Activated T-helper 9 cell treated with anti-CD3 and anti-CD28 coated beads, Interleukin-2, amount 50 U/mL, for 16 hours (primary cell): ENCODE data around the gene ALOX5AP.
"Not testable (repeated sequence)": the region's sequence is repeated elsewhere in the genome, so short reads cannot be mapped to it uniquely, and the experiment has no call there.

Experiments used
- DNase-seq: peaks from one replicate; pipeline ENCODE4 v3.0.0-alpha.2; 2020; ENCODE audit warnings: low read depth

Gene ALOX5AP

DNA sequence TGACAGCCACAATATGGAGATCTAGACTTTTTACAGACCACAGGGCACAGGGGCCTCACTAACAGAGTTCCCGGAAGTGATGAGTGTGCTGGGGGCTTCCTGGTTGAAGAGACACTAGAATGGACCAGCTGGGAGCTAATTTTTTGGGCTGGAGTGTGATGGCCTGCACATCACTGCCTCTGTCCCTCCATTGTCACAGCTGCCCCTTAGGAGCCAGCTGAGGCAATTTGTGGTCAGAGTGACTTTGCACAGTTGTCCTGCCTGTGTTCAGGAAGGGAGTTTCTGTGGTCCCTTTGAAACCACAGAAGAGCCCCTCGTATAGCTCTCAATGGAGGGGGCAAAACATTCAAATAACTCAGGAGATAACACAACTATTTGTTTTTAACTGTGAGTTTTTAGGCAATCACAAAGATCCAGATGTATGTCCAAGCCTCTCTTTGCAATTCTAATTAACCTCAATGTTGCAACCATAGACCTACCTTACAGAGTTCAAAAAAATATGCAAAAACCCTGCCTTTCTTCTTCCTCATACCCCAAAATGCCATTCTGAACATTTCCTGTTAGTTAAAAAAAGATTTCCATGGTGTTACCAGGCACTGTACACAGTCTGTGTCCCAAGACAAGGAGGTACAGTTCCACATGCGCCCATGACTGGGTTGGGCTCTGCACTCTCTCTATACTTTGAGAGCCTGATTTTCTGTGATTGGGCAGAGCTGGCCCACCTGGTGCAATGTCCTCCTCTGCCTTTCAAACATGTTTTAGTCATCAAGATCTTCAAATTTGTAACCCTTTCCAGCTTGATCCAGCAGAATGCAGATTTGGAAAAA is 2.4 kb downstream of the ALOX5AP start:
- DNase-seq: no peak

DNA sequence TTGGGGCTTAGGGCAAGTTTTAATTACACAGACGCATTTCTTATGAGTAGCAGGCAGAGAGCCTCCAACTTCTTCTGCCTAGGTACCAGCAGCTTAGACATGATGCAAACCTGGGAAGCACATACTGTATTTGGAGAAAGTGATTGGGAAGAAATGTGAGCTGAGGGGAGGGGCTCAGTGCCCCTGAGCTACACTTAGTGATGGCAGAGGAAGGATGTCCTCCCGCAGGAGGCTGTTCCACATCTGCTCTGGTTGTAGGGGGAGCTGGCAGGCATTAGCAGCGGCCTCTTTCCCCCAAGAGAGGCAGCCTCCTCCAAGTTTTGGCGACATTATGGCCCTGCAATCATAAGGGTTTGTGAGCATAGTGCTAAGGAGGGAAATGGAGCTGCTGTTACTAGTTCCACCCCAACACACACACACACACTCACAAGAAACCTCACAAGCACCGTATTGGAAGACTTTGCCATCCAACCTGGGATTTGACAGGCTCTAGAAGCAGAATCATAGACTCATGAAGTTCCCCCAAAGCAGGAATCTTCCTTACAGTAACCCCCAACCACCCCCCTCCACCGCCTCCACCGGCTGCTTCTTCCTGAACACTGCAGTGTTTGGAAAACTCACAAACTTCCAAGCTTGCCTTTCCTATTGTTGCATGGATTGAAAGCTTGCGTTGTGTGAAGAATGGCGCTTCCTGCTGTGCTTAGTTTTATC is 3.3 kb downstream of the ALOX5AP start:
- no peak for DNase-seq

DNA sequence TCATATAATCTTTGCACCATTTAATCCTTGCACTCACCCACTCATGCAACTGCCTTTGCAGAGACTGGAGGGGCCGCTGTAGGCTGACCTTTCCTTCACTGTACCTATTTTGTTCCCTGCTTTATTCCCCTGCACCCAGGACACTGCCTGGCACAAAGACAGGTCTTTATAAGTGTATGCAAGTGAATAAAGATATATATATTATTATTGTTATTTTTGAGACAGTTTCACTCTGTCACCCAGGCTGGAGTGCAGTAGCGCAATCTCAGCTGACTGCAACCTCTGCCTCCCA is 3.8 kb downstream of the ALOX5AP start:
- DNase-seq: no peak

DNA sequence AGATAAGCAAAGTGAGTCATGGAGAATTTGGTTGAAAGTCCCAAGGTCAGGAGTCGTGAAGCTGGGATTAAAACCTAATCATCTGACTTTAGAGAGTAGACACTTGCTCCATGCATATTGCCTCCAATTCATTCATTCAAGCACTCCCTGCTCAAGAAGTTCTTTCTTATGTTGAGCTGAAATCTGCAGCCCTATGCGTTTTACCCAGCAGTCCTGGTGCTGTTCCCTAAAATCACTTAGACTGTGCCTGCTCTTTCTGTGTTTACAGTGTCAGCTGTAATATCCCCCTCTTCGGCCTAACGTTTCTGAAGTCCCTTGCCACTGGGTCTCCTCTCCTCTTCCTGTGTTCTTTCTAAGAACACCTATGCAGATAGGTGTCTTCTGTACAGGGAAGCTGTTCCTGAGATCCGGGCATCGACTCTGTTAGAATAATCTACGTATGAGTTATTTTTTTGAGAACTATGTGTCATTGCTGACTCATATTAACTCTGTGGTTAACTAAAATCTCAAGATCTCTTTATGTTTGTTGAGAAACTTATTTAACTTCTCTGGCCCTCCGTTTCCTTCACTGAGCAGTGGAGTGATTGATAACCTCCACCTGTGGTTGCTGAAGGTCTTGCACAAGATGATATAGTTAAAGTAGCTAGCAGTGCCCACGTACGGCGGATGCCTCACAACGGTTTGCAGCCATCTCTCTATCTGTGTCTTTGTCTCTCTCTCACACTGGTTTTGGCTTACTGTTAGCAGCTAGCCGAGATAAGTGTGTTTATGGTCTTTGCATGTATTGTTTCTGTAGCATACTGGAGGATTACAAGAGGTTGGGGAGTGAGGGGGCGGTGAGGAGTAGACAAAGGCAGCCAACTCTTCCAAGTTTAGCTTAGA is 4.7 kb downstream of the ALOX5AP start:
- peak; percentile 56 for DNase-seq

DNA sequence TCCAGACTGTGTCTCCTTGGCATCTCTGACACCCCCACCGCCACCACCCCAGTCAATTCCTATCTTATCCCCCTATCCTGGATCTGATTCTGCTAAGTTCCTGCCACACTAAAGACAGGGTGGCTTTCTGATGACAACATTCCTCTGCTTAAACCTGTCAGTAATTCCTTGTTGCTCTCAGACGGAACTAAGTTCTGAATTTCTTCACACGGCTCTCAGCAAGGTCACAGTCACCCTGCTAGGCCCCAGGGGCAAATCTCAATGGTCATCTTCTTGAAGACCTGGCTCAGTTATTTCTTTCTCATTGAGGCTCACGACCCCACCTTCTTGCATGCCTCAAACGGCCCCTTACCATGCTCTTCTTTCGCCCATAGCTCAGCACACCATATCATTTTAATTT is 7.6 kb downstream of the ALOX5AP start:
- DNase-seq: no peak

DNA sequence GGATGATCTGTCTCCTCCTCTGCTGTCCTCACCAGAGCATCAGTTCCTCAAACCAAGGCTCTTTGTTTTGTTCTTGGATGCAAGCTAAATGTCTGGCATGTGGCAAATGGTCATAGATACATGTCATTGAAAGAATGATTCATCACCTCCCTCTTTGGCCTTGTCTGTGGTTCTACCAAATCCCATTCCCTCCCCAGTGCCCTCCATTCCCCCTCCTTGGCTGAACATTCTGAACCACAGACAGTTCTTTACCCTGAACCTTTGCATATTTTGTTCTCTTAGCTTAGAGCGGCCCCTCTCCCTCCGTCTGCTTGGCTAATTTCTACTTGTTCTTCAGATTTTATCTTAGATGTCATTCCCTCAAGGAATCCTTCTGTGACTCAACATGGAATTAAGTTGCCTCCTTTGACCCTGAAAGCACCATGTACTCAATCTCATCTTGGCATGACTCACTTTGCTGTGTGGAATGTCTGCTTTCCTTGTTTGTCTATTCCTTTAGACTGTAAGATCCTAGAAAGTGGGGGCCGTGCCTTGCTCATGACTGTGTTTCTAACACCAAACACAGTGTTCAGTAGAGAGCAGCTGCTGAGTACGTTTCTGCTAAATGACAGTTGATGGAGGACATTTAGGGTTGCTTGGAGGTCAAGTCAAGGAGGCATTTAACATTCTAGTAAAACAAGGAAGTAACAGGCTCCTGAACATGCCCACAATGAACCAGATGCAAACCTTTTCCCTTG is 8.1 kb downstream of the ALOX5AP start:
- no peak for DNase-seq

DNA sequence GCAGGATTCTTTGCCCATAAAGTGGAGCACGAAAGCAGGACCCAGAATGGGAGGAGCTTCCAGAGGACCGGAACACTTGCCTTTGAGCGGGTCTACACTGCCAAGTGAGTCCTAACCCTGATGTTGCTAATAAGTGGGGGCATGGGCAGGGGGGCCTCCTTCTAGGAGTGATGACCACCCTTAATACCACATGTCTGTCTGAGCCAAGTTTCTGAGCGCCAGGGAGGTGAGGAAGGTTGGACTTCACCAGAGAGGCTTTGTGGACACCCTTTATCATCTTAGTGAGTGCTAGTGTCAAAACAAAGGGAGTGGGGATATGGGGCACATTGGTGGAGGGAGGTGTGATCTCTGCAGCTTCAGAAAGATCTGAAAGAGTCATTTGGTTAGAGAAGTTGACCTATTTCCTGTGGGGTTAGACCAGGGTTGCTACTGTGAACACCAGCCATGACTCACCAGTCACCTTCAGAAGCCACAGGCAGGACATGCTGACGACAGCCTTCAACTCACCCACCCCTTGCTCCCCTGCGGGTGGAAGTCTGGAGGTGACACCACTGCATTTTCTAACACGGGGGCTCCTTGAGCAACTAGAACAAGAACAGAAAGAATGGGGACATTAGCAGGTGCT is 8.8 kb downstream of the ALOX5AP start:
- peak; percentile 78 for DNase-seq

DNA sequence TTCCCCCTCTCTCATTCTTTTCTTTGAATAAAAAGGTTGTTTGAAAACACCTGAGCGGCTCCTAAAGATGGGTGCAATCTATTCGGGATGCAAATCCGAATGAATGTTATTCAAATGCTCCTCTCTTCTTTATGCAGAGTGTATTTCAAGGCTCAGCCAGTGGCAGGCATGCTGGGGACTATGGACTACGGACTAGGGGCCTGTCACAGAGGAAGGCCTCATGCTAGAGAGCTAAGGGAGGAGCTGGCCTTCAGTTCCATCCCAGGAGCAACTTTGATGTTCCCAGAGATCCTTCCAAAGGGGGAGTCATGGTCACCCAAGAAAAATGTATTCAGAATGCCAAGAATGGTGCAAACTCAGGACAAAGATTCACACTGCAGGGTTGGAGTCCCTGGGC is 9.3 kb downstream of the ALOX5AP start:
- no peak for DNase-seq

DNA sequence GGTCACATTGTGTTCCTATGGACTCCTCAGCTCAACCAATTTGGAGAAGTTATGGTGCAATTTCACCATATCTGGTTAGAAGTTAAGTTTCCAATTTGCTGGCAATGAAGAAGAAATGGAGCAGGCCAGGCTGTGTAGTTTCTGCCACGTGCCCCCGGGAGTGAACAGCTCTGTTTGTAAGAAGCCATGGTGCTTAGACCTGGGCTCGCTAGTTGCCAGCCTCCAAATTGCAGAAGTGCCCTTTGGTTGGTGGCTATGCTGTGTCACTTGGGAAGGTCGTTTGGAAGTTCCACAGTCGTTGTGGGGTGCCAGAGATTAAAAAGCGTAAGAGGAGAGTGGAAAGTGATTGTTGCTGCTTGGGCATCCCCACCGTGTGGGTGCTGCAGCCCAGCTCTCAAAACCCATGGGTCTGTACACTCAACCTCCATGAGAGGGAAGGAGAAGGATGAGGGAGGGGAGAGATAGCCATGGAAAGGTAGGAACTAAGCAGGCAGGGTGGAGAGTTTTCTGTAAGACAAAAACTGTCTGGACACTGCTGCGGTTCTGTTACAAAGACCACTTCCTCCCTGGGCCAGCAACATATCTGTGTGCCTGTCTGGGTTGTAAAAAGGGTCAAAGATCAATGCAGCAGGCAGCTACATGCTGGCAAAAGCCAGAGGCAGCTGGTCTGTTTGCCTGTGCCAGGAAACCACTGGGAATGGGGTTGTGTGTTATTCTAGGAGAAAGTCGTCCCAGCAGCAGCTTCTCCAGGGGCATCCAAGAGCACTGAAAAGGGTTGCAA is 10.8 kb downstream of the ALOX5AP start:
- no peak for DNase-seq

DNA sequence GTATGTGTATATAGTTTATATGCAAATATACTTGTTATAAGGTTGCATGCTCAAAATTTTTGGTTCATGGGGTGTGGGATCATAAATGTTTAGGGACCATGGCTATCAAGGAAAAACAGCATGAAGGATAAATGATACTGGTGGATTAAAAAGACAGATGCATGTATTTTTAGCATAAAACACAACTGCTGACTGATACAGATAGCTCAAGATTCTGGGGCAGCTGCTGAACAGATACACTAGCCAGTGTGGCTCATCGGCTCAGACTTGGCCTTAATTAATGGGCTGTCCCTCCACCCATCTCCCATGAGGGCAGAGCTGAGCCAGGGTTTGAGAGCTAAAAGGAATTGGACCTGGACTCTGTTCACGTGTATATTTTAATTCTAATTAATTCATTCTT is 11.4 kb downstream of the ALOX5AP start:
- no peak for DNase-seq

DNA sequence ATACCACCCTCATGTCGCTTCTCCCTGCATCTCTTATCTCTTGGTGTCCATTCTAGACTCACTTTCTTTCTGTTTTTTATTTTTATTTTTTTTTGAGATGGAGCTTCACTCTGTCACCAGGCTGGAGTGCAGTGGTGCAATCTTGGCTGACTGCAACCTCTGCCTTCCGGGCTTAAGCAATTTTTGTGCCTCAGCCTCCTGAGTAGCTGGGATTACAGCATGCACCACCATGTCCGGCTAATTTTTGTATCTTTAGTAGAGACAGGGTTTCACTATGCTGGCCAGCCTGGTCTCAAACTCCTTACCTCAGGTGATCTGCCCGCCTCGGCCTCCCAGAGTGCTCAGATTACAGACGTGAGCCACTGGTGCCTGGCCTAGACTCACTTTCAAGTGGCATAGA is 12.5 kb downstream of the ALOX5AP start:
- DNase-seq: not testable (repeated sequence)

DNA sequence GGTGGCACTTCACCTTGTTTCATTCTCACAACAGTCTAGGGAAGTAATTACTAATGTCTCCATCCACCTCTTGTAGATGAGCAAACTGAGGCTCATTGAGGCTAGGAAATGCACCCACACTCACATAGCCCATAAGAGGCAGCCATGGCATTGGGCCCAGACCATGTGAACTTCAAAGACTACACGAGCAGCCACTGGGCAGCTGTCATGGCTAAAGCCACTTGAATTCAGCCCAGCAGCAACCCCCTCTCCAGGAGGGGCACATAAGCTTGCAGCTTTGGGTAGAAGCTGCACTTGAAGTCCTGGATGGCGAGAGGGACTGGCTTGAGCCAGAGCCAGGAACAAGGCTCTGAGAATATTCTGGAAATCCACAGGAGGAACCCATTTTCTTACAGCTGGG is 13.4 kb downstream of the ALOX5AP start:
- DNase-seq: no peak

DNA sequence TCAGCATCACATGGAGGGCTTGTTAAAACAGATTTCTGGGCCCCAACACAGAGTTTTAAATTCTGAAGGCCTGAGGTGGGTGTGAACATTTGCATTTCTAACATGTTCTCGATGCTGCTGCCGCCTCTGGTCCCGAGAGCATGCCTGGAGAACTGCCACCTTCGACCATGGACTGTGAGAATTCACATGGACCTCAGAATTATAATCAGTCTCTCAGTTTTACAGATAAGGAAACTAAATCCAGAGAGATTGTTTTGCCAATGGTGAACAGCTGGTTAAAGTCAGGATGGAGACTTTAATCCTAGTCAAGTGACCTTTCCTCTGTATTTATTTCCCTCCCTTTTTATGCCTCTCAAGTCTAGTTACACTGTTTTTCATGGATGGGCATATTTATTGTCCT is 14.7 kb downstream of the ALOX5AP start:
- DNase-seq: no peak

DNA sequence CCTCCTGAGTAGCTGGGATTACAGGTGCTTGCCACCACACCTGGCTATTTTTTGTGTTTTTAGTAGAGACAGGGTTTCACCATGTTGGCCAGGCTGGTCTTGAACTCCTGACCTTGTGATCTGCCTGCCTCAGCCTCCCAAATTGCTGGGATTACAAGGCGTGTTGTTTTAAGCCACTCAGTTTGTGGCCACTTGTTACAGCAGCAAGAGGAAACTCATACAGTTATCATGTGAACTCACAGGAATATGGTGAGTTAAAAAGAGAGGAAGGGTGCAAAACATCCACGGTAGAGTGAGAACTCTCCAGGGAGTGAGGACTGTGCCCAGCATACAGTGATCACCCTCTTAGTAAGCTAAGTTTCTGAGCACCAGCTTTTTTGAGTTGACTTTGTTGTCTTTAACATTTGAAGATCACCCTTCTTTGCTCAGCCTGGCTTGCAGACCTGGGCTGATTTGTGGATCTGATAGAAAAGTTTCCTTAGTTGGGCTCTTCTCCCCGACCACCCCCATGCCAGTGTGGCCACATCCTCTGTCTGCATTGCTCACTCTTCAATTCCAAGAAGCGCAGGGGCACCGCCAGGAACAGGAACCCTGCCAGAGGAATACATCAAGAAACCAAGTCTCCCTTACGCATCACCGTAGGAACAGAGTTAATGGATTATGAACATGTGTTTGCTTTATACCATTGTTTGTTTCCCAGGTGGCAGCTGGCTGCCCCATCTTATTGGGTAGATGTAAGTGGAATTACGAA is 16.0 kb downstream of the ALOX5AP start:
- no peak for DNase-seq

DNA sequence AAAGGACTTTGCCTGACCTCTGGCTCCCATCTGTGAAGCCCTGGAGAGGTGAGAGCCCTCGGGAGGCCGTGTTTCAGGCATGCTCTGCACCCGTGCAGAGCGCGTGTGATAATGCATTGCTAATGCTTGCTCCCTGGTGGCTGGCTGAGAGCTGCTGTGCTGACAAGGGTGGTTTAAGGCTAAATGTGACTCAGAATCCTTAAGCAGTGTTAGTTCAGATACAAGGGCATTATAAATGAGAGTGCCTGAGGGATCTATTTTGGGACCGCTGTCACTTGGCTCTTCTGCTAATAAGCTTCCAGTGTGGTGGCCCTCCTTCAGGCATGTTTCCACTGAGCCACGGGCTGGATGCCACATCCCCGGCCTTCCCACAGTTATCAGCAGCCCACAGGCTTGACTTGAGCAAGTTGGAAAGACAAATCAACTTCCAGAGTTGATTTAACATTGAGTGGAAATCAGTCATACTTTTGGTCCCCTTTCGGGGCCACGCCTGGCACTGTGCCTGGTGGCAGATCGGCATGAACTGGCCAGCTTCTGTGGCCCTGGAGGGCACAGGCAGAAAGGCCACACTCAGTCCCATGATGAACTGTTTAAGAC is 17.0 kb downstream of the ALOX5AP start:
- DNase-seq: no peak

DNA sequence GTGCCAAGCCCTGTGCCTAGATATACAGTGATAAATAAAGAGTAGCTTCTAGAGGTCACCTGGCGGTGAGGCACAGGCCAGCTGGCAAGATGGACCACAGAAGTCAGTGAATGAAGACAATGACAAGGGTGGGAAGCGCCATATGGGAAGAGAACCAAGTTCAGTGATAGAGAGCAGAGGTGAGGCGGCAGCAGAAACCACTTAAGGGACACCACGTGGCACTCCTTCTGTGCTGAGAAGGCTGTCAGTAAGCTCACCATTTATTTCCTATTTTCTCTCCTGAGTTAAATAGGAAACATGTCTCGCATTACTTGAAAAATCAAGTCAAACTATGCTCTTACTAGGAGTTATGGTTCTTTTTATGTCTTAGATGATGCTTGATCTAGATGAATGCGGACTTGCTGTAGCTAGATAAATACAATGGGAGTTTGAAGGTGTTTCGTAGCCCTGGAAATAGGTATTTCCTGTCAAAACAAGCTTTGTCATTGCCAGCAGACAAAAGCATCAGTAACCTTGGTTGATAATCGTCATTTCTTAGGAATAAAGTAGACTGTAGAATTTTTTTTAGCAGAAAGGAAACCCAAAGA is 17.8 kb downstream of the ALOX5AP start:
- no peak for DNase-seq

DNA sequence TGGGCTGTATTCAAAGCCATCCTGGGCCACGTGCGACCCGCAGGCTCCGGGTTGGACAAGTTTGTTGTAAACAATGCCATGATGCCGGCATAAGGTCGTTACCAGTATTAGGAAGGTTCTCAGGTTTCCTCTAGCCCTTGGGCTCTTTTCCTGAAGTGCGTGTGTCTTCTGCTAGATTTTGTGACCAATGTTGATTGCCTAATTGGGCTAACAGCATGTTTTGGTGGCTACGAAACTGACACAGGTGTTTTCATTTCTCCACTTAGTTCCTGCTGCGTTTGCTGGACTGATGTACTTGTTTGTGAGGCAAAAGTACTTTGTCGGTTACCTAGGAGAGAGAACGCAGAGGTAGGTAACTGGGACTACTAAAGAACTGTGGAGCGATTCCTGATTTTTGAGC is 20.3 kb downstream of the ALOX5AP start:
- no peak for DNase-seq

DNA sequence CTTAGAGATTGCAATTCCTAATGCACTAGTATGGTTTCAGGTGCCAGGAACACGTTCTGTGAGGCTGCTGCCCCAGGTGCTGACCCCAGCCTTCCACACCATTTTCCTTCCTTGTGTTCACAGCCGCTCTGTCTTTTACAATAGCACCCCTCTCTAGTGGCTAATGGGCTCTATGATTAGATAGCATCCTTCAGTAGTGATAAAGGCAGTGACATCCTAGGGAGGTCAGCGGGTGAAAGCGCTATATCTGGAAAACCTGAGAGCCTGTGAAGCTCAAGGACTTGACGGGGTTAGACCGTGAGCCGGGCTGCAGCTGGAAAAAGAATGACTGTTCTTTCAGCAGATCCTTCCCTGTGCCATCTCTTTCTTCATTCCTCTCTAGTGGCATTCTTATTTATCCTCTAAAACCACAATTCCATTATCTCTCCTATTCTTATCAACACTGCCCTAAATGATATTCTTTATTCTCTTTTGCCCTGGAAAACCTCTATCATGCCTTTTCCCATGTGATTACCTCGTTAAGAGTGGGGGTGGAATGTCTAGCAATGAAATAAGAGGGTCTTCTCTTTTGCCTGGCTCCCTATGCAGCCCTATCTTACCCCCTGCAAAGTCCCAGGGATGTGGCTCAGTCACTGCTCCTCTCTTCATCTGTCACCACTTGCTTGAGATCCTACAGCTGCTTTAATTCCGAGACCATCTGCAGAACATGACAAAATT is 21.8 kb downstream of the ALOX5AP start:
- DNase-seq: no peak

DNA sequence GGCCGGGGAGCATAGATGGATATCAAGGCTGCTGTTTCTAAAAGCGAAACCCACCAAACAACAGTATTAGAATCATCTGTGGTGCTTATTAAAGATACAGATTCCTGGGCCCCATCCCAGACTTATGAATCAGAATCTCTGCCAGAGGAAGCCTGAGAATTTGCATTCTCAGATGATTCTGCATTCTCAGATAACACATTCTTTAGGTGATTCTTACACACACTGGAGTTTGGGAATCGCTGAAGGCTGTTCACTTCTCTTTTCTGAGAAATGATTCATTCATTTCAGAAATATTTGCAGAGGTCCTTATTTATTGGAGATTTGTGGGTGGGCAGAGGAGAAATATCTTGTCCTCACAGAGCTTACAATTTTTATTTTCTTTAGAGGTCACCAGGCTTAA is 24.4 kb downstream of the ALOX5AP start:
- DNase-seq: no peak
